Measurements from ENCODE around the gene TSPAN16.

TSPAN16 gene

GRCh38 chr19:11281356-11282049, 14.5 kb upstream of the TSPAN16 start:
- Mint-ChIP-seq H3K36me3 (ENCODE audit: low read depth) (no peaks in the 10 kb centered on the region), H3K27ac (no peak overlapping the region), H3K4me1 (no peaks in the 10 kb centered on the region), H3K4me3 (no peak overlapping the region), H3K27me3 (ENCODE audit: low read depth, poor library complexity) (no peaks in the 10 kb centered on the region), H3K9me3 (peaks cover 27% of the 10 kb centered on the region)
- no peak for DNase-seq
- TF ChIP-seq CTCF (IDR thresholded peaks at IDR 0.05), result no peak

- Mint-ChIP-seq H3K4me1 (peaks cover 11% of the 10 kb centered on the region), H3K27me3 (ENCODE audit: low read depth, poor library complexity) (peaks cover 8% of the 10 kb centered on the region), H3K4me3 (no peak overlapping the region), H3K9me3 (peaks cover 4% of the 10 kb centered on the region), H3K27ac (no peak overlapping the region), H3K36me3 (ENCODE audit: low read depth) (no peaks in the 10 kb centered on the region)
- TF ChIP-seq CTCF (IDR thresholded peaks at IDR 0.05), result no peak
- DNase-seq, result no peak
Observed at GRCh38 chr19:11284515-11284914, 11.4 kb upstream of the TSPAN16 start.

- H3K27me3 Mint-ChIP-seq (ENCODE audit: low read depth, poor library complexity), result peaks cover 8% of the 10 kb centered on the region
- H3K4me1 Mint-ChIP-seq, result peaks cover 11% of the 10 kb centered on the region
- TF ChIP-seq CTCF (IDR thresholded peaks at IDR 0.05), result no peak
- no peak overlapping the region for H3K4me3 Mint-ChIP-seq
- H3K27ac Mint-ChIP-seq, result no peak overlapping the region
- H3K9me3 Mint-ChIP-seq, result no peaks in the 10 kb centered on the region
- DNase-seq, result no peak
- no peaks in the 10 kb centered on the region for H3K36me3 Mint-ChIP-seq (ENCODE audit: low read depth)
Observed at GRCh38 chr19:11286312-11286974, 9.5 kb upstream of the TSPAN16 start.

- TF ChIP-seq CTCF (IDR thresholded peaks at IDR 0.05), result peak; percentile 21
- H3K27ac Mint-ChIP-seq, result no peak overlapping the region
- no peak overlapping the region for H3K4me3 Mint-ChIP-seq
- DNase-seq, result no peak
- peaks cover 8% of the 10 kb centered on the region for H3K27me3 Mint-ChIP-seq (ENCODE audit: low read depth, poor library complexity)
- no peaks in the 10 kb centered on the region for H3K36me3 Mint-ChIP-seq (ENCODE audit: low read depth)
- H3K4me1 Mint-ChIP-seq, result peaks cover 15% of the 10 kb centered on the region
- H3K9me3 Mint-ChIP-seq, result no peaks in the 10 kb centered on the region
Observed at GRCh38 chr19:11288349-11288748, 7.6 kb upstream of the TSPAN16 start.

GRCh38 chr19:11290256-11290655, 5.7 kb upstream of the TSPAN16 start:
- DNase-seq, result no peak
- Mint-ChIP-seq H3K36me3 (ENCODE audit: low read depth) (no peaks in the 10 kb centered on the region), H3K9me3 (no peaks in the 10 kb centered on the region), H3K4me1 (peaks cover 26% of the 10 kb centered on the region), H3K4me3 (no peak overlapping the region), H3K27ac (no peak overlapping the region), H3K27me3 (ENCODE audit: low read depth, poor library complexity) (peaks cover 16% of the 10 kb centered on the region)
- no peak for TF ChIP-seq CTCF (IDR thresholded peaks at IDR 0.05)

- no peak for DNase-seq
- peaks cover 26% of the 10 kb centered on the region for H3K4me1 Mint-ChIP-seq
- no peak for TF ChIP-seq CTCF (IDR thresholded peaks at IDR 0.05)
- no peak overlapping the region for H3K27ac Mint-ChIP-seq
- H3K27me3 Mint-ChIP-seq (ENCODE audit: low read depth, poor library complexity), result peaks cover 16% of the 10 kb centered on the region
- no peaks in the 10 kb centered on the region for H3K36me3 Mint-ChIP-seq (ENCODE audit: low read depth)
- no peak overlapping the region for H3K4me3 Mint-ChIP-seq
- H3K9me3 Mint-ChIP-seq, result no peaks in the 10 kb centered on the region
Observed at GRCh38 chr19:11291415-11291814, 4.5 kb upstream of the TSPAN16 start.

Data from nephron progenitor cell (in vitro differentiated cells).